ENCODE data around the gene NUDT3.
"Not testable (repeated sequence)": the region's sequence is repeated elsewhere in the genome, so short reads cannot be mapped to it uniquely, and the experiment has no call there.

The NUDT3 gene

GRCh38 chr6:34391786-34392496, 528 bp downstream of the NUDT3 start:
- DNase-seq, result peak; percentile 41

- no peak for DNase-seq
These were observed 1.0 kb downstream of the NUDT3 start for GRCh38 chr6:34391473-34391785.

GRCh38 chr6:34390531-34391472, 1.7 kb downstream of the NUDT3 start:
- DNase-seq, result peak; percentile 38

GRCh38 chr6:34389034-34389433, 3.4 kb downstream of the NUDT3 start:
- no peak for DNase-seq

GRCh38 chr6:34388421-34388820, 4.0 kb downstream of the NUDT3 start:
- DNase-seq, result no peak

GRCh38 chr6:34386316-34387137, 5.9 kb downstream of the NUDT3 start:
- DNase-seq, result no peak

GRCh38 chr6:34385793-34386195, 6.7 kb downstream of the NUDT3 start:
- no peak for DNase-seq

GRCh38 chr6:34384321-34385153, 7.9 kb downstream of the NUDT3 start:
- no peak for DNase-seq

GRCh38 chr6:34383656-34384320, 8.7 kb downstream of the NUDT3 start:
- no peak for DNase-seq

- no peak for DNase-seq
These were observed 9.3 kb downstream of the NUDT3 start for GRCh38 chr6:34383161-34383631.

GRCh38 chr6:34381081-34381480, 11.4 kb downstream of the NUDT3 start:
- DNase-seq, result no peak

- DNase-seq, result no peak
These were observed 14.0 kb downstream of the NUDT3 start for GRCh38 chr6:34378470-34378869.

- no peak for DNase-seq
These were observed 14.5 kb downstream of the NUDT3 start for GRCh38 chr6:34377984-34378383.

GRCh38 chr6:34377571-34377970, 14.9 kb downstream of the NUDT3 start:
- not testable (repeated sequence) for DNase-seq

GRCh38 chr6:34375833-34376232, 16.6 kb downstream of the NUDT3 start:
- no peak for DNase-seq

GRCh38 chr6:34374508-34374907, 18.0 kb downstream of the NUDT3 start:
- DNase-seq, result no peak

- DNase-seq, result no peak
These were observed 18.4 kb downstream of the NUDT3 start for GRCh38 chr6:34374069-34374468.

GRCh38 chr6:34373511-34373910, 19.0 kb downstream of the NUDT3 start:
- no peak for DNase-seq

- DNase-seq, result not testable (repeated sequence)
These were observed 20.6 kb downstream of the NUDT3 start for GRCh38 chr6:34371865-34372264.

GRCh38 chr6:34370361-34370760, 22.1 kb downstream of the NUDT3 start:
- no peak for DNase-seq

- DNase-seq, result no peak
These were observed 23.1 kb downstream of the NUDT3 start for GRCh38 chr6:34369385-34369784.

- no peak for DNase-seq
These were observed 25.9 kb downstream of the NUDT3 start for GRCh38 chr6:34366639-34366921.

Data from NCI-H748 treated with DMSO at 0.1 percent for 48 hours (cell line).